ENCODE measurements around the gene ITGA1. TPM values are rescaled to one million over a fixed set of nuclear protein-coding genes. Genes with fewer than 3 reads are reported as not detected.

ITGA1 gene
- total RNA-seq, 1 donor from 2014 or later, result 33.5 TPM

- no peaks in the 10 kb centered on the region for H3K9me3 Mint-ChIP-seq (ENCODE audit: unreplicated experiment)
- H3K4me1 Mint-ChIP-seq (ENCODE audit: unreplicated experiment), result no peaks in the 10 kb centered on the region
- no peaks in the 10 kb centered on the region for H3K27me3 Mint-ChIP-seq (ENCODE audit: unreplicated experiment)
- no peak overlapping the region for H3K27ac Mint-ChIP-seq (ENCODE audit: unreplicated experiment)
- TF ChIP-seq CTCF (IDR thresholded peaks at IDR 0.05; ENCODE audit: unreplicated experiment), result no peak
- DNase-seq (ENCODE audit: low spot score), result no peak
- no peak overlapping the region for H3K4me3 Mint-ChIP-seq (ENCODE audit: unreplicated experiment)
- no peaks in the 10 kb centered on the region for H3K36me3 Mint-ChIP-seq (ENCODE audit: low read depth, unreplicated experiment)
Measured at GRCh38 chr5:52749666-52750065, 38.0 kb upstream of the ITGA1 start.

- Mint-ChIP-seq H3K36me3 (ENCODE audit: low read depth, unreplicated experiment) (no peaks in the 10 kb centered on the region), H3K9me3 (ENCODE audit: unreplicated experiment) (no peaks in the 10 kb centered on the region), H3K4me3 (ENCODE audit: unreplicated experiment) (no peak overlapping the region), H3K4me1 (ENCODE audit: unreplicated experiment) (no peaks in the 10 kb centered on the region), H3K27me3 (ENCODE audit: unreplicated experiment) (no peaks in the 10 kb centered on the region), H3K27ac (ENCODE audit: unreplicated experiment) (no peak overlapping the region)
- no peak for DNase-seq (ENCODE audit: low spot score)
- no peak for TF ChIP-seq CTCF (IDR thresholded peaks at IDR 0.05; ENCODE audit: unreplicated experiment)
Measured at GRCh38 chr5:52751137-52751536, 36.6 kb upstream of the ITGA1 start.

GRCh38 chr5:52754051-52754450 is 33.7 kb upstream of the ITGA1 start:
- Mint-ChIP-seq H3K4me1 (ENCODE audit: unreplicated experiment) (no peaks in the 10 kb centered on the region), H3K27me3 (ENCODE audit: unreplicated experiment) (no peaks in the 10 kb centered on the region)

GRCh38 chr5:52757527-52757926 is 30.2 kb upstream of the ITGA1 start:
- H3K27me3 Mint-ChIP-seq (ENCODE audit: unreplicated experiment), result no peaks in the 10 kb centered on the region
- H3K4me3 Mint-ChIP-seq (ENCODE audit: unreplicated experiment), result no peak overlapping the region
- TF ChIP-seq CTCF (IDR thresholded peaks at IDR 0.05; ENCODE audit: unreplicated experiment), result no peak
- H3K9me3 Mint-ChIP-seq (ENCODE audit: unreplicated experiment), result no peaks in the 10 kb centered on the region
- no peaks in the 10 kb centered on the region for H3K4me1 Mint-ChIP-seq (ENCODE audit: unreplicated experiment)
- DNase-seq (ENCODE audit: low spot score), result no peak
- no peak overlapping the region for H3K27ac Mint-ChIP-seq (ENCODE audit: unreplicated experiment)
- H3K36me3 Mint-ChIP-seq (ENCODE audit: low read depth, unreplicated experiment), result no peaks in the 10 kb centered on the region

More at GRCh38 chr5:52754051-52754450, 33.7 kb upstream of the ITGA1 start:
- TF ChIP-seq CTCF (IDR thresholded peaks at IDR 0.05; ENCODE audit: unreplicated experiment), result no peak
- Mint-ChIP-seq H3K4me3 (ENCODE audit: unreplicated experiment) (no peak overlapping the region), H3K9me3 (ENCODE audit: unreplicated experiment) (no peaks in the 10 kb centered on the region), H3K27ac (ENCODE audit: unreplicated experiment) (no peak overlapping the region), H3K36me3 (ENCODE audit: low read depth, unreplicated experiment) (no peaks in the 10 kb centered on the region)
- no peak for DNase-seq (ENCODE audit: low spot score)

GRCh38 chr5:52758014-52758413 is 29.7 kb upstream of the ITGA1 start:
- Mint-ChIP-seq H3K27ac (ENCODE audit: unreplicated experiment) (no peak overlapping the region), H3K4me3 (ENCODE audit: unreplicated experiment) (no peak overlapping the region), H3K36me3 (ENCODE audit: low read depth, unreplicated experiment) (no peaks in the 10 kb centered on the region), H3K9me3 (ENCODE audit: unreplicated experiment) (no peaks in the 10 kb centered on the region), H3K27me3 (ENCODE audit: unreplicated experiment) (no peaks in the 10 kb centered on the region), H3K4me1 (ENCODE audit: unreplicated experiment) (no peaks in the 10 kb centered on the region)
- no peak for DNase-seq (ENCODE audit: low spot score)
- no peak for TF ChIP-seq CTCF (IDR thresholded peaks at IDR 0.05; ENCODE audit: unreplicated experiment)
